ENCODE data around the gene GXYLT1.

The GXYLT1 gene

GRCh38 chr12:42145552-42146215 is 1.0 kb upstream of the GXYLT1 start:
- peak overlapping the region; percentile 95 for H2AFZ ChIP-seq (ENCODE audit: low read depth, low read length)

GRCh38 chr12:42145197-42145549 is 499 bp upstream of the GXYLT1 start:
- H3K36me3 ChIP-seq (replicated peaks; ENCODE audit: low read depth, low read length): no peaks in the 10 kb centered on the region
- H3K27me3 ChIP-seq (ENCODE audit: low read depth, low read length): no peaks in the 10 kb centered on the region
- H3K4me1 ChIP-seq (ENCODE audit: low read length): peaks cover 23% of the 10 kb centered on the region
- H3K79me2 ChIP-seq (ENCODE audit: low read length): peaks cover 34% of the 10 kb centered on the region
- H4K20me1 ChIP-seq (ENCODE audit: insufficient read depth, low read length): peaks cover 19% of the 10 kb centered on the region; the same call in 1 of the 2 replicates
- H3K27ac ChIP-seq (ENCODE audit: low read length): 0 out of 2 replicates have a peak overlapping the region, but pooled peaks have one; percentile 14
- H3K9ac ChIP-seq (ENCODE audit: low read length): peak overlapping the region; percentile 69
- peak overlapping the region; percentile 82 for H3K4me3 ChIP-seq (ENCODE audit: low read length)
- H3K4me2 ChIP-seq (ENCODE audit: low read length): peak overlapping the region; percentile 90
- no peaks in the 10 kb centered on the region for H3K9me3 ChIP-seq (ENCODE audit: insufficient read depth, low read length)
- peak overlapping the region; percentile 95 for H2AFZ ChIP-seq (ENCODE audit: low read depth, low read length)
- TF ChIP-seq EZH2phosphoT487 (IDR thresholded peaks at IDR 0.05; ENCODE audit: low read depth) (no peak), CTCF (IDR thresholded peaks at IDR 0.05; ENCODE audit: low read depth, low read length) (no peak)

More at GRCh38 chr12:42145552-42146215, 1.0 kb upstream of the GXYLT1 start:
- peak overlapping the region; percentile 90 for H3K4me2 ChIP-seq (ENCODE audit: low read length)
- H3K4me3 ChIP-seq (ENCODE audit: low read length): peak overlapping the region; percentile 82
- no peaks in the 10 kb centered on the region for H3K36me3 ChIP-seq (replicated peaks; ENCODE audit: low read depth, low read length)
- no peaks in the 10 kb centered on the region for H3K27me3 ChIP-seq (ENCODE audit: low read depth, low read length)
- H3K79me2 ChIP-seq (ENCODE audit: low read length): peaks cover 29% of the 10 kb centered on the region
- H3K4me1 ChIP-seq (ENCODE audit: low read length): peaks cover 23% of the 10 kb centered on the region
- H3K9ac ChIP-seq (ENCODE audit: low read length): peak overlapping the region; percentile 69; the same call in 1 of the 2 replicates
- no peak overlapping the region for H3K27ac ChIP-seq (ENCODE audit: low read length)
- no peaks in the 10 kb centered on the region for H3K9me3 ChIP-seq (ENCODE audit: insufficient read depth, low read length)
- peaks cover 15% of the 10 kb centered on the region; the same call in 1 of the 2 replicates for H4K20me1 ChIP-seq (ENCODE audit: insufficient read depth, low read length)
- TF ChIP-seq EZH2phosphoT487 (IDR thresholded peaks at IDR 0.05; ENCODE audit: low read depth) (no peak), CTCF (IDR thresholded peaks at IDR 0.05; ENCODE audit: low read depth, low read length) (peak; percentile 26; the same call in 1 of the 2 replicates)

- Histone ChIP-seq H3K27me3 (ENCODE audit: low read depth, low read length) (no peaks in the 10 kb centered on the region), H3K4me1 (ENCODE audit: low read length) (peaks cover 23% of the 10 kb centered on the region), H2AFZ (ENCODE audit: low read depth, low read length) (peak overlapping the region; percentile 50; the same call in 1 of the 2 replicates), H3K9ac (ENCODE audit: low read length) (peak overlapping the region; percentile 69), H3K79me2 (ENCODE audit: low read length) (peaks cover 40% of the 10 kb centered on the region), H3K27ac (ENCODE audit: low read length) (peak overlapping the region; percentile 29; the same call in 1 of the 2 replicates), H3K4me2 (ENCODE audit: low read length) (peak overlapping the region; percentile 90), H3K36me3 (replicated peaks; ENCODE audit: low read depth, low read length) (no peaks in the 10 kb centered on the region), H4K20me1 (ENCODE audit: insufficient read depth, low read length) (peaks cover 19% of the 10 kb centered on the region; the same call in 1 of the 2 replicates), H3K4me3 (ENCODE audit: low read length) (peak overlapping the region; percentile 82), H3K9me3 (ENCODE audit: insufficient read depth, low read length) (no peaks in the 10 kb centered on the region)
- TF ChIP-seq CTCF (IDR thresholded peaks at IDR 0.05; ENCODE audit: low read depth, low read length) (no peak), EZH2phosphoT487 (IDR thresholded peaks at IDR 0.05; ENCODE audit: low read depth) (no peak)
These were observed 591 bp downstream of the GXYLT1 start for GRCh38 chr12:42144158-42144407.

- TF ChIP-seq EZH2phosphoT487 (IDR thresholded peaks at IDR 0.05; ENCODE audit: low read depth) (no peak), CTCF (IDR thresholded peaks at IDR 0.05; ENCODE audit: low read depth, low read length) (no peak)
- H3K4me3 ChIP-seq (ENCODE audit: low read length): peak overlapping the region; percentile 82
- no peak overlapping the region for H3K27ac ChIP-seq (ENCODE audit: low read length)
- peak overlapping the region; percentile 69 for H3K9ac ChIP-seq (ENCODE audit: low read length)
- peaks cover 43% of the 10 kb centered on the region for H3K79me2 ChIP-seq (ENCODE audit: low read length)
- H3K4me1 ChIP-seq (ENCODE audit: low read length): peaks cover 21% of the 10 kb centered on the region
- H3K9me3 ChIP-seq (ENCODE audit: insufficient read depth, low read length): no peaks in the 10 kb centered on the region
- peak overlapping the region; percentile 50; the same call in 1 of the 2 replicates for H2AFZ ChIP-seq (ENCODE audit: low read depth, low read length)
- H3K27me3 ChIP-seq (ENCODE audit: low read depth, low read length): no peaks in the 10 kb centered on the region
- H4K20me1 ChIP-seq (ENCODE audit: insufficient read depth, low read length): peaks cover 19% of the 10 kb centered on the region; the same call in 1 of the 2 replicates
- H3K36me3 ChIP-seq (replicated peaks; ENCODE audit: low read depth, low read length): no peaks in the 10 kb centered on the region
- peak overlapping the region; percentile 90 for H3K4me2 ChIP-seq (ENCODE audit: low read length)
These were observed 1.1 kb downstream of the GXYLT1 start for GRCh38 chr12:42143452-42144157.

Data from OCI-LY3 (cell line).